ENCODE results near the gene KRTAP4-7. TPM values are rescaled to one million over a fixed set of nuclear protein-coding genes. Genes with fewer than 3 reads are reported as not detected.

Gene KRTAP4-7
- total and polyA plus RNA-seq, 2 experiments from 2014 or later, result not detected

GRCh38 chr17:41133880-41134735 lies 50.2 kb downstream of the KRTAP4-7 start:
- Histone ChIP-seq H3K9me3 (ENCODE audit: low read depth) (no peaks in the 10 kb centered on the region), H3K27me3 (no peaks in the 10 kb centered on the region), H3K4me1 (ENCODE audit: insufficient read depth) (no peaks in the 10 kb centered on the region), H3K4me3 (no peak overlapping the region), H2AFZ (no peak overlapping the region), H3K27ac (no peak overlapping the region), H3K79me2 (no peaks in the 10 kb centered on the region), H3K9me2 (replicated peaks; ENCODE audit: insufficient read depth) (no peaks in the 10 kb centered on the region), H4K20me1 (ENCODE audit: insufficient read depth, poor library complexity, severe bottlenecking) (no peaks in the 10 kb centered on the region), H3K4me2 (no peak overlapping the region), H3K36me3 (replicated peaks; ENCODE audit: insufficient read depth, low read depth) (no peaks in the 10 kb centered on the region)
- TF ChIP-seq EZH2phosphoT487 (IDR thresholded peaks at IDR 0.05; ENCODE audit: low read depth, severe bottlenecking, unreplicated experiment) (no peak), EZH2 (IDR thresholded peaks at IDR 0.05; ENCODE audit: borderline replicate concordance) (no peak)
- TF ChIP-seq, protein P1, sequence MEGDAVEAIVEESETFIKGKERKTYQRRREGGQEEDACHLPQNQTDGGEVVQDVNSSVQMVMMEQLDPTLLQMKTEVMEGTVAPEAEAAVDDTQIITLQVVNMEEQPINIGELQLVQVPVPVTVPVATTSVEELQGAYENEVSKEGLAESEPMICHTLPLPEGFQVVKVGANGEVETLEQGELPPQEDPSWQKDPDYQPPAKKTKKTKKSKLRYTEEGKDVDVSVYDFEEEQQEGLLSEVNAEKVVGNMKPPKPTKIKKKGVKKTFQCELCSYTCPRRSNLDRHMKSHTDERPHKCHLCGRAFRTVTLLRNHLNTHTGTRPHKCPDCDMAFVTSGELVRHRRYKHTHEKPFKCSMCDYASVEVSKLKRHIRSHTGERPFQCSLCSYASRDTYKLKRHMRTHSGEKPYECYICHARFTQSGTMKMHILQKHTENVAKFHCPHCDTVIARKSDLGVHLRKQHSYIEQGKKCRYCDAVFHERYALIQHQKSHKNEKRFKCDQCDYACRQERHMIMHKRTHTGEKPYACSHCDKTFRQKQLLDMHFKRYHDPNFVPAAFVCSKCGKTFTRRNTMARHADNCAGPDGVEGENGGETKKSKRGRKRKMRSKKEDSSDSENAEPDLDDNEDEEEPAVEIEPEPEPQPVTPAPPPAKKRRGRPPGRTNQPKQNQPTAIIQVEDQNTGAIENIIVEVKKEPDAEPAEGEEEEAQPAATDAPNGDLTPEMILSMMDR (IDR thresholded peaks at IDR 0.05; ENCODE audit: poor library complexity), result no peak
- 58% methylated on average over 2 of the region's 2 CpGs for WGBS (ENCODE audit: low lambda C conversion rate, missing lambda C conversion rate)
- no peak for DNase-seq (ENCODE audit: low spot score)

Other genes with a start within 250 kb of the KRTAP4-7 start
Only the 30 nearest of the 38 such genes appear.
- 4.0 and 6.4 TPM in 2 replicates for gene KRT23, start 146.5 kb upstream of the KRTAP4-7 start, total RNA-seq
- 2.0 and 4.0 TPM in 2 replicates for gene KRT23, start 146.5 kb upstream of the KRTAP4-7 start, polyA plus RNA-seq
- gene KRT39, start 117.2 kb upstream of the KRTAP4-7 start, total RNA-seq, result 1.0 TPM in 1 of 2 replicates, not detected in the other
- gene KRT39, start 117.2 kb upstream of the KRTAP4-7 start, polyA plus RNA-seq, result not detected in 2 replicates
- gene KRT40, start 99.8 kb upstream of the KRTAP4-7 start, total RNA-seq, result 0.33 TPM in 1 of 2 replicates, not detected in the other
- gene KRT40, start 99.8 kb upstream of the KRTAP4-7 start, polyA plus RNA-seq, result 0.19 TPM in 1 of 2 replicates, not detected in the other
- not detected in 2 replicates for gene KRTAP3-3, start 90.0 kb upstream of the KRTAP4-7 start, total RNA-seq
- gene KRTAP3-3, start 90.0 kb upstream of the KRTAP4-7 start, polyA plus RNA-seq, result not detected in 2 replicates
- gene KRTAP3-2, start 84.2 kb upstream of the KRTAP4-7 start, total RNA-seq, result not detected in 2 replicates
- not detected in 2 replicates for gene KRTAP3-2, start 84.2 kb upstream of the KRTAP4-7 start, polyA plus RNA-seq
- not detected in 2 replicates for gene KRTAP3-1, start 75.0 kb upstream of the KRTAP4-7 start, total RNA-seq
- gene KRTAP3-1, start 75.0 kb upstream of the KRTAP4-7 start, polyA plus RNA-seq, result 2.7 and 3.4 TPM in 2 replicates
- gene KRTAP1-5, start 56.9 kb upstream of the KRTAP4-7 start, total RNA-seq, result not detected in 2 replicates
- gene KRTAP1-5, start 56.9 kb upstream of the KRTAP4-7 start, polyA plus RNA-seq, result 0.44 TPM in 1 of 2 replicates, not detected in the other
- gene KRTAP1-4, start 54.0 kb upstream of the KRTAP4-7 start, total RNA-seq, result not detected in 2 replicates
- gene KRTAP1-4, start 54.0 kb upstream of the KRTAP4-7 start, polyA plus RNA-seq, result not detected in 2 replicates
- gene KRTAP1-3, start 49.3 kb upstream of the KRTAP4-7 start, total RNA-seq, result not detected in 2 replicates
- not detected in 2 replicates for gene KRTAP1-3, start 49.3 kb upstream of the KRTAP4-7 start, polyA plus RNA-seq
- gene KRTAP1-1, start 42.7 kb upstream of the KRTAP4-7 start, total RNA-seq, result not detected in 2 replicates
- gene KRTAP1-1, start 42.7 kb upstream of the KRTAP4-7 start, polyA plus RNA-seq, result not detected in 2 replicates
- not detected in 2 replicates for gene KRTAP2-1, start 36.8 kb upstream of the KRTAP4-7 start, total RNA-seq
- not detected in 2 replicates for gene KRTAP2-1, start 36.8 kb upstream of the KRTAP4-7 start, polyA plus RNA-seq
- gene KRTAP2-2, start 28.9 kb upstream of the KRTAP4-7 start, total RNA-seq, result not detected in 2 replicates
- gene KRTAP2-2, start 28.9 kb upstream of the KRTAP4-7 start, polyA plus RNA-seq, result not detected in 2 replicates
- gene KRTAP2-3, start 24.0 kb upstream of the KRTAP4-7 start, total RNA-seq, result not detected in 2 replicates
- gene KRTAP2-3, start 24.0 kb upstream of the KRTAP4-7 start, polyA plus RNA-seq, result not detected in 2 replicates
- gene KRTAP2-4, start 18.3 kb upstream of the KRTAP4-7 start, total RNA-seq, result not detected in 2 replicates
- gene KRTAP2-4, start 18.3 kb upstream of the KRTAP4-7 start, polyA plus RNA-seq, result not detected in 2 replicates
- not detected in 2 replicates for gene KRTAP4-8, start 14.0 kb downstream of the KRTAP4-7 start, total RNA-seq
- not detected in 2 replicates for gene KRTAP4-8, start 14.0 kb downstream of the KRTAP4-7 start, polyA plus RNA-seq
- not detected in 2 replicates for gene KRTAP4-16, start 18.1 kb downstream of the KRTAP4-7 start, total RNA-seq
- gene KRTAP4-16, start 18.1 kb downstream of the KRTAP4-7 start, polyA plus RNA-seq, result not detected in 2 replicates
- gene KRTAP4-9, start 21.2 kb downstream of the KRTAP4-7 start, total RNA-seq, result not detected in 2 replicates
- not detected in 2 replicates for gene KRTAP4-9, start 21.2 kb downstream of the KRTAP4-7 start, polyA plus RNA-seq
- not detected in 2 replicates for gene KRTAP4-11, start 34.2 kb downstream of the KRTAP4-7 start, total RNA-seq
- not detected in 2 replicates for gene KRTAP4-11, start 34.2 kb downstream of the KRTAP4-7 start, polyA plus RNA-seq
- gene KRTAP4-12, start 40.0 kb downstream of the KRTAP4-7 start, total RNA-seq, result not detected in 2 replicates
- not detected in 2 replicates for gene KRTAP4-12, start 40.0 kb downstream of the KRTAP4-7 start, polyA plus RNA-seq
- gene KRTAP4-6, start 56.4 kb downstream of the KRTAP4-7 start, total RNA-seq, result not detected in 2 replicates
- not detected in 2 replicates for gene KRTAP4-6, start 56.4 kb downstream of the KRTAP4-7 start, polyA plus RNA-seq
- not detected in 2 replicates for gene KRTAP4-5, start 65.7 kb downstream of the KRTAP4-7 start, total RNA-seq
- gene KRTAP4-5, start 65.7 kb downstream of the KRTAP4-7 start, polyA plus RNA-seq, result not detected in 2 replicates
- not detected in 2 replicates for gene KRTAP4-4, start 76.6 kb downstream of the KRTAP4-7 start, total RNA-seq
- not detected in 2 replicates for gene KRTAP4-4, start 76.6 kb downstream of the KRTAP4-7 start, polyA plus RNA-seq
- not detected in 2 replicates for gene KRTAP4-3, start 84.1 kb downstream of the KRTAP4-7 start, total RNA-seq
- not detected in 2 replicates for gene KRTAP4-3, start 84.1 kb downstream of the KRTAP4-7 start, polyA plus RNA-seq
- gene KRTAP4-2, start 94.1 kb downstream of the KRTAP4-7 start, total RNA-seq, result not detected in 2 replicates
- gene KRTAP4-2, start 94.1 kb downstream of the KRTAP4-7 start, polyA plus RNA-seq, result not detected in 2 replicates
- gene KRTAP4-1, start 100.8 kb downstream of the KRTAP4-7 start, total RNA-seq, result not detected in 2 replicates
- gene KRTAP4-1, start 100.8 kb downstream of the KRTAP4-7 start, polyA plus RNA-seq, result not detected in 2 replicates
- gene KRTAP9-1, start 105.7 kb downstream of the KRTAP4-7 start, total RNA-seq, result not detected in 2 replicates
- gene KRTAP9-1, start 105.7 kb downstream of the KRTAP4-7 start, polyA plus RNA-seq, result not detected in 2 replicates
- not detected in 2 replicates for gene KRTAP9-2, start 142.5 kb downstream of the KRTAP4-7 start, total RNA-seq
- gene KRTAP9-2, start 142.5 kb downstream of the KRTAP4-7 start, polyA plus RNA-seq, result not detected in 2 replicates
- not detected in 2 replicates for gene KRTAP9-3, start 148.3 kb downstream of the KRTAP4-7 start, total RNA-seq
- not detected in 2 replicates for gene KRTAP9-3, start 148.3 kb downstream of the KRTAP4-7 start, polyA plus RNA-seq
- not detected in 2 replicates for gene KRTAP9-8, start 153.8 kb downstream of the KRTAP4-7 start, total RNA-seq
- not detected in 2 replicates for gene KRTAP9-8, start 153.8 kb downstream of the KRTAP4-7 start, polyA plus RNA-seq
- gene KRTAP9-4, start 165.5 kb downstream of the KRTAP4-7 start, total RNA-seq, result not detected in 2 replicates
- gene KRTAP9-4, start 165.5 kb downstream of the KRTAP4-7 start, polyA plus RNA-seq, result not detected in 2 replicates